Sigmoid colon (tissue), 4 donors: ENCODE measurements around the gene TBL3.
"Not testable (repeated sequence)": the region's sequence is repeated elsewhere in the genome, so short reads cannot be mapped to it uniquely, and the experiment has no call there.

Experiments used
- CTCF ChIP-seq, 4 experiments: fragments of 450-650 bp in 3 of 4; fragments of 200-600 bp in 1 of 4; IDR thresholded peaks; one replicate each; pipeline ENCODE4 v1.5.1; 2016 to 2019; ENCODE audit warnings: antibody characterized with exemption in 4 of 4, mild to moderate bottlenecking in 3 of 4, moderate library complexity in 2 of 4
- POLR2A ChIP-seq, 2 donors: fragments of 450-650 bp; IDR thresholded peaks; one replicate each; pipeline ENCODE4 v1.6.1; 2016; ENCODE audit warnings: antibody characterized with exemption in 2 of 2, mild to moderate bottlenecking in 2 of 2, moderate library complexity in 2 of 2
- POLR2AphosphoS5 ChIP-seq, 4 donors: sonication (generic); formaldehyde crosslinking; IDR thresholded peaks; one replicate each; pipeline ENCODE4 v1.6.1; 2017; ENCODE audit warnings: antibody characterized with exemption in 4 of 4

- TF ChIP-seq CTCF, POLR2AphosphoS5, POLR2A (IDR thresholded peaks at IDR 0.05): not testable (repeated sequence)
These were observed 39.9 kb downstream of the TBL3 start for GRCh38 chr16:2011726-2012125.
